Fibroblast of lung (primary cell): Measurements from ENCODE around the gene CC2D2A. TPM values are rescaled to one million over a fixed set of nuclear protein-coding genes. Genes with fewer than 3 reads are reported as not detected.

Source experiments
- DNase-seq, 2 donors: peaks; one replicate each; pipeline versions ENCODE4 v3.0.0 to v3.0.0-alpha.2; 2010; ENCODE audit warnings: low read depth in 2 of 2
- H2AFZ ChIP-seq: 2 replicates; pipeline ENCODE4 v1.5.1; 2012; ENCODE audit warnings: low read length, control low read depth, inconsistent platforms
- H3K27ac ChIP-seq: 2 replicates; pipeline ENCODE4 v1.5.1; 2011; ENCODE audit warnings: low read length, control low read depth; ENCODE audit not compliant: insufficient read depth
- H3K27me3 ChIP-seq: 2 replicates; pipeline ENCODE4 v1.5.1; 2011; ENCODE audit warnings: mild to moderate bottlenecking, low read length; ENCODE audit not compliant: control insufficient read depth, insufficient read depth
- H3K36me3 ChIP-seq: 2 replicates; pipeline ENCODE4 v1.5.1; 2011; ENCODE audit warnings: low read length; ENCODE audit not compliant: control insufficient read depth, insufficient read depth
- H3K4me1 ChIP-seq: 2 replicates; pipeline ENCODE4 v1.5.1; 2011; ENCODE audit warnings: low read length; ENCODE audit not compliant: control insufficient read depth, insufficient read depth; ENCODE audit errors: extremely low read depth
- H3K4me2 ChIP-seq: 2 replicates; pipeline ENCODE4 v1.5.1; 2011; ENCODE audit warnings: low read length, control low read depth; ENCODE audit not compliant: insufficient read depth; ENCODE audit errors: extremely low read depth
- H3K4me3 ChIP-seq, 4 experiments: fragments of 200-600 bp in 1 of 4; sonication (generic) in 1 of 4; replicated peaks in 1 of 4; 2 replicates each; pipeline ENCODE4 v1.5.1; 2011 to 2016; ENCODE audit warnings: low read length in 4 of 4, low read depth in 3 of 4, mild to moderate bottlenecking in 3 of 4, control low read depth in 2 of 4, inconsistent platforms in 1 of 4, mixed read lengths in 1 of 4; ENCODE audit not compliant: insufficient read depth in 1 of 4; ENCODE audit errors: control extremely low read depth in 1 of 4
- H3K79me2 ChIP-seq: 2 replicates; pipeline ENCODE4 v1.5.1; 2012; ENCODE audit warnings: mild to moderate bottlenecking, low read length, inconsistent platforms; ENCODE audit not compliant: control insufficient read depth, insufficient read depth
- H3K9ac ChIP-seq: 2 replicates; pipeline ENCODE4 v1.5.1; 2011; ENCODE audit warnings: mild to moderate bottlenecking, low read length, control low read depth; ENCODE audit not compliant: insufficient read depth
- H3K9me3 ChIP-seq: 2 replicates; pipeline ENCODE4 v1.5.1; 2012; ENCODE audit warnings: low read depth, low read length; ENCODE audit not compliant: control insufficient read depth, insufficient read depth
- H4K20me1 ChIP-seq: 2 replicates; pipeline ENCODE4 v1.5.1; 2011; ENCODE audit warnings: low read length; ENCODE audit not compliant: control insufficient read depth, insufficient read depth; ENCODE audit errors: extremely low read depth
- CTCF ChIP-seq, 2 donors: IDR thresholded peaks in 1 of 2; conservative IDR thresholded peaks in 1 of 2; 1 replicate in 1 of 2; 2 replicates in 1 of 2; pipeline ENCODE4 v1.5.1; 2011 to 2012; ENCODE audit warnings: low read length in 2 of 2, control low read depth in 1 of 2, inconsistent platforms in 1 of 2, low read depth in 1 of 2, mild to moderate bottlenecking in 1 of 2
- EZH2 ChIP-seq: IDR thresholded peaks from 2 replicates; pipeline ENCODE4 v1.5.1; 2012; ENCODE audit warnings: low read length, control low read depth, mild to moderate bottlenecking; ENCODE audit errors: missing control alignments
- polyA plus RNA-seq, 2 donors: library from polyadenylated mRNA; depleted of rRNA in 1 of 2; stranded (reverse) in 1 of 2; unstranded in 1 of 2; fragments of >200 nt; gene quantifications; 2 replicates each; pipeline ENCODE4 v1.2.1, GENCODE V29; 2011 to 2012; ENCODE audit warnings: missing spikeins in 1 of 2
- total RNA-seq: library from RNA; depleted of rRNA; stranded (reverse); fragments of >200 nt; gene quantifications from 2 replicates; pipeline ENCODE4 v1.2.1, GENCODE V29; 2014

Gene CC2D2A
- total and polyA plus RNA-seq, 2 donors (not counting 1 experiment from before 2014, with no cell fraction given) = 30.9 to 41.6 TPM

DNA sequence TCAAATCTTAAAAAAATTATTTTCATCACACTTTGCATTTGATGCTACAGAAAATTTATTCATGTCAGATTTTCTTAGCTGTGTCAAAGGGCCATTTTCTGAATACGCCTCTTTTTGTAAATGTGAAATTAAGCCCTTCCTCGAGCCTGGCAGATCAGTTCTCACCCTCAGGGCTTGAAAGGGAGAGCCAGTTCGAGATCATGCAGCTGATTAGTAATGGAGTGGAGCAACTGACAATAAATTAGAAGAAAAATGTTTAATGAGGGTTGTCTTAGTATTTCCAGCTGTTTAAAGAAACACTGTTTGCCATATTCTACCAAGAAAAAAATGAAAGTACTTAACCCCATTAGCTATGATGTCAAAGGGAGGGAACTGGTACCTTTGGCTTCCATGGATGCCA lies 28.7 kb downstream of the CC2D2A start:
- Histone ChIP-seq H4K20me1 (no peaks in the 10 kb centered on the region), H3K9me3 (no peaks in the 10 kb centered on the region), H3K79me2 (no peaks in the 10 kb centered on the region), H3K36me3 (no peaks in the 10 kb centered on the region), H3K27me3 (no peaks in the 10 kb centered on the region), H3K4me1 (no peaks in the 10 kb centered on the region), H2AFZ (no peak overlapping the region), H3K4me3 (no peak overlapping the region), H3K9ac (no peak overlapping the region), H3K4me2 (no peak overlapping the region), H3K27ac (no peak overlapping the region)
- TF ChIP-seq CTCF (conservative IDR thresholded peaks at IDR 0.05 in 1 of 2, IDR thresholded peaks at IDR 0.05 in 1 of 2; ENCODE audit: low read depth in 1 of 2, low read length in 2 of 2) = no peak
- TF ChIP-seq EZH2 = no peak
- DNase-seq = no peak

DNA sequence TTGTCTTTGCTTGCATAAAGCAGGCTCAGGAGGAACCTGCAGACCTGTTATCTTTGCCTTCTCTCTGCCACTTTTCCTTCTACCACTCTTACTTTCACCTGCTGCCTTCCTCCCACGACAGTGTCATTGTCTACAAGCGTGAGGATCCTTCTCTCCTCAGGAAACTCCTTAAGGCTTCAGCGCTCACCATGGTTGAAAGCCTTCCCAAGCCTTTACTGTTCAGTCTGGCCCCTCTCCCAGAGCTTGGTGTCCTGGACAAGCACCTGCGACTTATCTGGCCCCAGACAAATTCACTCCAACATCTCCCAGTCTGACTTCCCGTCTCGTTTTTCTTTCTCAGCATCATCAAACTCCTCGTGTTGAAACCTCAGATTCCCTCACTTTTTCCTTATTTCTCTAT lies 31.0 kb downstream of the CC2D2A start:
- H3K9ac ChIP-seq = no peak overlapping the region
- no peaks in the 10 kb centered on the region for H3K36me3 ChIP-seq
- no peak for TF ChIP-seq CTCF (conservative IDR thresholded peaks at IDR 0.05 in 1 of 2, IDR thresholded peaks at IDR 0.05 in 1 of 2; ENCODE audit: low read depth in 1 of 2, low read length in 2 of 2)
- TF ChIP-seq EZH2 = no peak
- H3K27ac ChIP-seq = no peak overlapping the region
- H3K27me3 ChIP-seq = no peaks in the 10 kb centered on the region
- no peaks in the 10 kb centered on the region for H4K20me1 ChIP-seq
- no peak overlapping the region for H2AFZ ChIP-seq
- no peak overlapping the region for H3K4me2 ChIP-seq
- H3K4me3 ChIP-seq = no peak overlapping the region
- H3K4me1 ChIP-seq = no peaks in the 10 kb centered on the region
- no peaks in the 10 kb centered on the region for H3K79me2 ChIP-seq
- no peaks in the 10 kb centered on the region for H3K9me3 ChIP-seq
- DNase-seq = no peak

GRCh38 chr4:15501941-15502340 lies 32.3 kb downstream of the CC2D2A start:
- H3K27me3 ChIP-seq = no peaks in the 10 kb centered on the region
- no peaks in the 10 kb centered on the region for H3K79me2 ChIP-seq
- no peaks in the 10 kb centered on the region for H3K36me3 ChIP-seq
- no peaks in the 10 kb centered on the region for H3K4me1 ChIP-seq
- H3K4me2 ChIP-seq = no peak overlapping the region
- no peak for DNase-seq
- H3K27ac ChIP-seq = no peak overlapping the region
- H4K20me1 ChIP-seq = no peaks in the 10 kb centered on the region
- H3K4me3 ChIP-seq = no peak overlapping the region
- H3K9ac ChIP-seq = no peak overlapping the region
- no peaks in the 10 kb centered on the region for H3K9me3 ChIP-seq
- no peak for TF ChIP-seq EZH2
- TF ChIP-seq CTCF (conservative IDR thresholded peaks at IDR 0.05 in 1 of 2, IDR thresholded peaks at IDR 0.05 in 1 of 2; ENCODE audit: low read depth in 1 of 2, low read length in 2 of 2) = no peak
- no peak overlapping the region for H2AFZ ChIP-seq
